HepG2 (cell line): ENCODE results near the gene SCRT2. TPM values are rescaled to one million over a fixed set of nuclear protein-coding genes. Genes with fewer than 3 reads are reported as not detected.

Experiments used
- ETV5 ChIP-seq: IDR thresholded peaks from 2 replicates; pipeline ENCODE4 v1.6.1; 2018; ENCODE audit warnings: missing biosample characterization, missing genetic modification reagents, inconsistent platforms, borderline replicate concordance
- GABPB1 ChIP-seq: IDR thresholded peaks from 2 replicates; pipeline ENCODE4 v1.6.1; 2016; ENCODE audit warnings: mild to moderate bottlenecking, missing genetic modification reagents, moderate library complexity, missing compliant biosample characterization
- HNRNPLL ChIP-seq: fragments of 200-400 bp; formaldehyde crosslinking; IDR thresholded peaks from 2 replicates; pipeline ENCODE4 v1.6.1; 2017; ENCODE audit warnings: mild to moderate bottlenecking, low read depth, low read length; ENCODE audit not compliant: poor library complexity, severe bottlenecking
- KAT7 ChIP-seq: IDR thresholded peaks from 2 replicates; pipeline ENCODE4 v1.6.1; 2018; ENCODE audit warnings: borderline replicate concordance, missing compliant biosample characterization
- KAT8 ChIP-seq: IDR thresholded peaks from 2 replicates; pipeline ENCODE4 v1.6.1; 2016; ENCODE audit warnings: missing genetic modification reagents, missing compliant biosample characterization
- KDM2A ChIP-seq: sonication (generic); formaldehyde crosslinking; IDR thresholded peaks from 2 replicates; pipeline ENCODE4 v1.4.0; 2020; ENCODE audit warnings: low read depth, missing genetic modification reagents, borderline replicate concordance
- MTF1 ChIP-seq: sonication (generic); formaldehyde crosslinking; IDR thresholded peaks from 2 replicates; pipeline ENCODE4 v1.5.0; 2020; ENCODE audit warnings: missing genetic modification reagents
- POGZ ChIP-seq: sonication (generic); formaldehyde crosslinking; IDR thresholded peaks from 2 replicates; pipeline ENCODE4 v1.4.0; 2020; ENCODE audit warnings: mild to moderate bottlenecking, missing genetic modification reagents
- POLR2AphosphoS2 ChIP-seq: IDR thresholded peaks from 2 replicates; pipeline ENCODE4 v1.6.1; 2011; ENCODE audit warnings: low read depth, low read length, improper control_type of control experiment
- RXRA ChIP-seq: sonication (generic); formaldehyde crosslinking; IDR thresholded peaks from 2 replicates; pipeline ENCODE4 v1.5.1; 2020; ENCODE audit warnings: missing genetic modification reagents
- SRSF1 ChIP-seq: fragments of 200-400 bp; formaldehyde crosslinking; optimal IDR thresholded peaks from 2 replicates; pipeline ENCODE3; 2017; ENCODE audit warnings: mild to moderate bottlenecking, low read depth, low read length, moderate library complexity
- ZNF160 ChIP-seq: sonication (generic); formaldehyde crosslinking; IDR thresholded peaks from 2 replicates; pipeline ENCODE4 v1.8.0; 2022; ENCODE audit warnings: mild to moderate bottlenecking, inconsistent platforms, missing genetic modification reagents
- ZNF556 ChIP-seq: sonication (generic); formaldehyde crosslinking; IDR thresholded peaks from 2 replicates; pipeline ENCODE4 v1.4.0; 2020; ENCODE audit warnings: mild to moderate bottlenecking, missing genetic modification reagents, borderline replicate concordance
- polyA plus RNA-seq, 8 experiments: library from polyadenylated mRNA; depleted of rRNA in 3 of 8; stranded (reverse) in 7 of 8; unstranded in 1 of 8; fragments of >200 nt; fragmentation: Illumina TruSeq in 4 of 8; extraction: Trizol in 4 of 8; gene quantifications; 2 replicates each; pipeline versions ENCODE4 v1.2.1 to v1.2.3, GENCODE V29; 2011 to 2016; ENCODE audit warnings: low read depth in 4 of 8, missing spikeins in 1 of 8, mixed read lengths in 1 of 8; ENCODE audit not compliant: insufficient read depth in 1 of 8
- total RNA-seq, 5 experiments: library from RNA; depleted of rRNA; stranded (reverse); fragments of >200 nt; fragmentation: Illumina TruSeq; extraction: Trizol; gene quantifications; 2 replicates each; pipeline ENCODE4 v1.2.3, GENCODE V29; 2016; ENCODE audit warnings: low read depth in 1 of 5
- TF ChIP-seq, protein P1 (sequence below): sonication (generic); formaldehyde crosslinking; IDR thresholded peaks from 2 replicates; pipeline ENCODE4 v1.4.0; 2020; ENCODE audit warnings: missing genetic modification reagents
- TF ChIP-seq, protein P2 (sequence below): sonication (generic); formaldehyde crosslinking; IDR thresholded peaks from 2 replicates; pipeline ENCODE4 v1.4.0; 2020; ENCODE audit warnings: mild to moderate bottlenecking, missing genetic modification reagents
- TF ChIP-seq, protein P3 (sequence below): sonication (generic); formaldehyde crosslinking; IDR thresholded peaks from 2 replicates; pipeline ENCODE4 v1.4.0; 2020; ENCODE audit warnings: mild to moderate bottlenecking, missing genetic modification reagents, borderline replicate concordance
- TF ChIP-seq, protein P4 (sequence below): IDR thresholded peaks from 2 replicates; pipeline ENCODE4 v1.4.0; 2020; ENCODE audit warnings: mild to moderate bottlenecking, missing genetic modification reagents
- TF ChIP-seq, protein P5 (sequence below): sonication (generic); formaldehyde crosslinking; IDR thresholded peaks from 2 replicates; pipeline ENCODE4 v1.4.0; 2020; ENCODE audit warnings: missing genetic modification reagents, low read depth, mild to moderate bottlenecking, borderline replicate concordance

Gene SCRT2
- total and polyA plus RNA-seq, 2 of the 13 experiments (the other 11 are each of a cell fraction or from before 2014, with no cell fraction given), result not detected

DNA sequence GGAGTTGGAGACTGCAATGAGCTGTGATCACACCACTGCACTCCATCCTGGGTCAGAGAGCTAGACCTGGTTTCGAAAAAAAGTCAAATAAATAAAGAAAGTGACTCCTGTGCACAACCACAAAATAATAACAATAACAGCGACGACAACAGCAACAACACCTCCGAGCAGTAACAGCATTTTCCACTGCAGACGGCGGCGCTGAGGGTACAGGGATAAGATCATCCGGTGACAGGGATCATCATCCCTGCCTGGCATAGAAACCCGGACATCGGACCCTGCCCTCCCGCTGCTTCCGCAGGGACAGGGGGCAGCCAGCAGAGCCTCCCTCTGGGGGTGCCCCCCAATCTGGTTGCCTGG is 34.1 kb downstream of the SCRT2 start (continued):
- TF ChIP-seq, protein P1, sequence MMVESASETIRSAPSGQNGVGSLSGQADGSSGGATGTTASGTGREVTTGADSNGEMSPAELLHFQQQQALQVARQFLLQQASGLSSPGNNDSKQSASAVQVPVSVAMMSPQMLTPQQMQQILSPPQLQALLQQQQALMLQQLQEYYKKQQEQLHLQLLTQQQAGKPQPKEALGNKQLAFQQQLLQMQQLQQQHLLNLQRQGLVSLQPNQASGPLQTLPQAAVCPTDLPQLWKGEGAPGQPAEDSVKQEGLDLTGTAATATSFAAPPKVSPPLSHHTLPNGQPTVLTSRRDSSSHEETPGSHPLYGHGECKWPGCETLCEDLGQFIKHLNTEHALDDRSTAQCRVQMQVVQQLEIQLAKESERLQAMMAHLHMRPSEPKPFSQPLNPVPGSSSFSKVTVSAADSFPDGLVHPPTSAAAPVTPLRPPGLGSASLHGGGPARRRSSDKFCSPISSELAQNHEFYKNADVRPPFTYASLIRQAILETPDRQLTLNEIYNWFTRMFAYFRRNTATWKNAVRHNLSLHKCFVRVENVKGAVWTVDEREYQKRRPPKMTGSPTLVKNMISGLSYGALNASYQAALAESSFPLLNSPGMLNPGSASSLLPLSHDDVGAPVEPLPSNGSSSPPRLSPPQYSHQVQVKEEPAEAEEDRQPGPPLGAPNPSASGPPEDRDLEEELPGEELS (CRISPR knock-in tag), result peak; percentile 42
- TF ChIP-seq POLR2AphosphoS2 (no peak), ETV5 (CRISPR knock-in tag) (peak; percentile 92), RXRA (CRISPR knock-in tag) (peak; percentile 49; the same call in 1 of the 2 replicates), MTF1 (CRISPR knock-in tag) (no peak), SRSF1 (peak; percentile 100), KAT8 (CRISPR knock-in tag) (0 out of 2 replicates have a peak, but pooled peaks have one; percentile 32), KAT7 (CRISPR knock-in tag) (no peak), ZNF556 (CRISPR knock-in tag) (no peak), HNRNPLL (peak; percentile 74), KDM2A (CRISPR knock-in tag) (peak; percentile 38; the same call in 1 of the 2 replicates), ZNF160 (CRISPR knock-in tag) (peak; percentile 49; the same call in 1 of the 2 replicates), GABPB1 (CRISPR knock-in tag) (peak; percentile 67), POGZ (CRISPR knock-in tag) (peak; percentile 74)
- TF ChIP-seq, protein P2, sequence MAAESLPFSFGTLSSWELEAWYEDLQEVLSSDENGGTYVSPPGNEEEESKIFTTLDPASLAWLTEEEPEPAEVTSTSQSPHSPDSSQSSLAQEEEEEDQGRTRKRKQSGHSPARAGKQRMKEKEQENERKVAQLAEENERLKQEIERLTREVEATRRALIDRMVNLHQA, result no peak
- TF ChIP-seq, protein P3, sequence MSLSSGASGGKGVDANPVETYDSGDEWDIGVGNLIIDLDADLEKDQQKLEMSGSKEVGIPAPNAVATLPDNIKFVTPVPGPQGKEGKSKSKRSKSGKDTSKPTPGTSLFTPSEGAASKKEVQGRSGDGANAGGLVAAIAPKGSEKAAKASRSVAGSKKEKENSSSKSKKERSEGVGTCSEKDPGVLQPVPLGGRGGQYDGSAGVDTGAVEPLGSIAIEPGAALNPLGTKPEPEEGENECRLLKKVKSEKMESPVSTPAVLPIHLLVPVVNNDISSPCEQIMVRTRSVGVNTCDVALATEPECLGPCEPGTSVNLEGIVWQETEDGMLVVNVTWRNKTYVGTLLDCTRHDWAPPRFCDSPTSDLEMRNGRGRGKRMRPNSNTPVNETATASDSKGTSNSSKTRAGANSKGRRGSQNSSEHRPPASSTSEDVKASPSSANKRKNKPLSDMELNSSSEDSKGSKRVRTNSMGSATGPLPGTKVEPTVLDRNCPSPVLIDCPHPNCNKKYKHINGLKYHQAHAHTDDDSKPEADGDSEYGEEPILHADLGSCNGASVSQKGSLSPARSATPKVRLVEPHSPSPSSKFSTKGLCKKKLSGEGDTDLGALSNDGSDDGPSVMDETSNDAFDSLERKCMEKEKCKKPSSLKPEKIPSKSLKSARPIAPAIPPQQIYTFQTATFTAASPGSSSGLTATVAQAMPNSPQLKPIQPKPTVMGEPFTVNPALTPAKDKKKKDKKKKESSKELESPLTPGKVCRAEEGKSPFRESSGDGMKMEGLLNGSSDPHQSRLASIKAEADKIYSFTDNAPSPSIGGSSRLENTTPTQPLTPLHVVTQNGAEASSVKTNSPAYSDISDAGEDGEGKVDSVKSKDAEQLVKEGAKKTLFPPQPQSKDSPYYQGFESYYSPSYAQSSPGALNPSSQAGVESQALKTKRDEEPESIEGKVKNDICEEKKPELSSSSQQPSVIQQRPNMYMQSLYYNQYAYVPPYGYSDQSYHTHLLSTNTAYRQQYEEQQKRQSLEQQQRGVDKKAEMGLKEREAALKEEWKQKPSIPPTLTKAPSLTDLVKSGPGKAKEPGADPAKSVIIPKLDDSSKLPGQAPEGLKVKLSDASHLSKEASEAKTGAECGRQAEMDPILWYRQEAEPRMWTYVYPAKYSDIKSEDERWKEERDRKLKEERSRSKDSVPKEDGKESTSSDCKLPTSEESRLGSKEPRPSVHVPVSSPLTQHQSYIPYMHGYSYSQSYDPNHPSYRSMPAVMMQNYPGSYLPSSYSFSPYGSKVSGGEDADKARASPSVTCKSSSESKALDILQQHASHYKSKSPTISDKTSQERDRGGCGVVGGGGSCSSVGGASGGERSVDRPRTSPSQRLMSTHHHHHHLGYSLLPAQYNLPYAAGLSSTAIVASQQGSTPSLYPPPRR (CRISPR knock-in tag), result peak; percentile 28; the same call in 1 of the 2 replicates
- TF ChIP-seq, protein P4, sequence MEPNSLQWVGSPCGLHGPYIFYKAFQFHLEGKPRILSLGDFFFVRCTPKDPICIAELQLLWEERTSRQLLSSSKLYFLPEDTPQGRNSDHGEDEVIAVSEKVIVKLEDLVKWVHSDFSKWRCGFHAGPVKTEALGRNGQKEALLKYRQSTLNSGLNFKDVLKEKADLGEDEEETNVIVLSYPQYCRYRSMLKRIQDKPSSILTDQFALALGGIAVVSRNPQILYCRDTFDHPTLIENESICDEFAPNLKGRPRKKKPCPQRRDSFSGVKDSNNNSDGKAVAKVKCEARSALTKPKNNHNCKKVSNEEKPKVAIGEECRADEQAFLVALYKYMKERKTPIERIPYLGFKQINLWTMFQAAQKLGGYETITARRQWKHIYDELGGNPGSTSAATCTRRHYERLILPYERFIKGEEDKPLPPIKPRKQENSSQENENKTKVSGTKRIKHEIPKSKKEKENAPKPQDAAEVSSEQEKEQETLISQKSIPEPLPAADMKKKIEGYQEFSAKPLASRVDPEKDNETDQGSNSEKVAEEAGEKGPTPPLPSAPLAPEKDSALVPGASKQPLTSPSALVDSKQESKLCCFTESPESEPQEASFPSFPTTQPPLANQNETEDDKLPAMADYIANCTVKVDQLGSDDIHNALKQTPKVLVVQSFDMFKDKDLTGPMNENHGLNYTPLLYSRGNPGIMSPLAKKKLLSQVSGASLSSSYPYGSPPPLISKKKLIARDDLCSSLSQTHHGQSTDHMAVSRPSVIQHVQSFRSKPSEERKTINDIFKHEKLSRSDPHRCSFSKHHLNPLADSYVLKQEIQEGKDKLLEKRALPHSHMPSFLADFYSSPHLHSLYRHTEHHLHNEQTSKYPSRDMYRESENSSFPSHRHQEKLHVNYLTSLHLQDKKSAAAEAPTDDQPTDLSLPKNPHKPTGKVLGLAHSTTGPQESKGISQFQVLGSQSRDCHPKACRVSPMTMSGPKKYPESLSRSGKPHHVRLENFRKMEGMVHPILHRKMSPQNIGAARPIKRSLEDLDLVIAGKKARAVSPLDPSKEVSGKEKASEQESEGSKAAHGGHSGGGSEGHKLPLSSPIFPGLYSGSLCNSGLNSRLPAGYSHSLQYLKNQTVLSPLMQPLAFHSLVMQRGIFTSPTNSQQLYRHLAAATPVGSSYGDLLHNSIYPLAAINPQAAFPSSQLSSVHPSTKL (CRISPR knock-in tag), result peak; percentile 74
- TF ChIP-seq, protein P5, sequence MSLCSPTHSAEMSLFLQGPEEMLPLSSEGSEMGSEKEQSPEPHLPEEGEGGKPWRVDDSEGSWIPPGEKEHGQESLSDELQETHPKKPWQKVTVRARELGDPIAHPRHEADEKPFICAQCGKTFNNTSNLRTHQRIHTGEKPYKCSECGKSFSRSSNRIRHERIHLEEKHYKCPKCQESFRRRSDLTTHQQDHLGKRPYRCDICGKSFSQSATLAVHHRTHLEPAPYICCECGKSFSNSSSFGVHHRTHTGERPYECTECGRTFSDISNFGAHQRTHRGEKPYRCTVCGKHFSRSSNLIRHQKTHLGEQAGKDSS (CRISPR knock-in tag), result no peak; the same call in 1 of the 2 replicates
